EL (cell line): ENCODE results near the gene ZFP36.

Experiments
- DNase-seq: peaks from one replicate; pipeline ENCODE4 v3.0.0-alpha.2; 2016

Gene ZFP36

GRCh38 chr19:39420769-39421168 is 14.1 kb downstream of the ZFP36 start:
- DNase-seq = no peak

GRCh38 chr19:39422020-39422419 is 15.4 kb downstream of the ZFP36 start:
- DNase-seq = no peak

- no peak for DNase-seq
These were observed 16.8 kb downstream of the ZFP36 start for GRCh38 chr19:39423258-39424086.

GRCh38 chr19:39424934-39425333 is 18.3 kb downstream of the ZFP36 start:
- DNase-seq = no peak

GRCh38 chr19:39425744-39426143 is 19.1 kb downstream of the ZFP36 start:
- no peak for DNase-seq

GRCh38 chr19:39426170-39426569 is 19.5 kb downstream of the ZFP36 start:
- DNase-seq = no peak

GRCh38 chr19:39427707-39428106 is 21.1 kb downstream of the ZFP36 start:
- DNase-seq = no peak

GRCh38 chr19:39428283-39429112 is 21.9 kb downstream of the ZFP36 start:
- DNase-seq = peak; percentile 90

- DNase-seq = peak; percentile 90
These were observed 24.3 kb downstream of the ZFP36 start for GRCh38 chr19:39430675-39431593.

GRCh38 chr19:39432677-39433025 is 26.0 kb downstream of the ZFP36 start:
- no peak for DNase-seq

GRCh38 chr19:39433480-39434079 is 26.9 kb downstream of the ZFP36 start:
- DNase-seq = no peak

GRCh38 chr19:39434123-39435076 is 27.8 kb downstream of the ZFP36 start:
- DNase-seq = no peak

GRCh38 chr19:39435499-39436349 is 29.1 kb downstream of the ZFP36 start, which contains the start of gene RPS16:
RPS16 (minus strand) TSS chr19:39435949; CDS start chr19:39435895, 54 bp downstream.
- DNase-seq = peak; percentile 97

- no peak for DNase-seq
These were observed 29.7 kb downstream of the ZFP36 start for GRCh38 chr19:39436350-39436716.

- DNase-seq = peak; percentile 67
These were observed 31.8 kb downstream of the ZFP36 start for GRCh38 chr19:39438270-39438934.

- DNase-seq = peak; percentile 31
These were observed 38.0 kb downstream of the ZFP36 start for GRCh38 chr19:39444598-39445195.

GRCh38 chr19:39445196-39446111 is 38.8 kb downstream of the ZFP36 start, which contains the start of gene SUPT5H:
SUPT5H (plus strand) TSS chr19:39445582; CDS start chr19:39445891, 309 bp downstream.
- DNase-seq = peak; percentile 97
